Neuronal stem cell (in vitro differentiated cells): ENCODE data around the gene PRKD1.

Source experiments
- DNase-seq: peaks from one replicate; pipeline ENCODE4 v3.0.0-alpha.2; 2013; ENCODE audit warnings: low spot score
- H2AFZ ChIP-seq: one replicate; pipeline ENCODE4 v1.6.1; 2013; ENCODE audit warnings: mild to moderate bottlenecking, low read length, inconsistent platforms
- H2AK5ac ChIP-seq: 2 replicates; pipeline ENCODE4 v1.6.1; 2013; ENCODE audit warnings: low read depth, mild to moderate bottlenecking, inconsistent platforms, low read length, moderate library complexity, mixed read lengths
- H2BK120ac ChIP-seq: 2 replicates; pipeline ENCODE4 v1.6.1; 2013; ENCODE audit warnings: low read depth, mild to moderate bottlenecking, inconsistent platforms, low read length, moderate library complexity, mixed read lengths
- H2BK12ac ChIP-seq: one replicate; pipeline ENCODE4 v1.6.1; 2013; ENCODE audit warnings: low read length, inconsistent platforms
- H2BK15ac ChIP-seq: 2 replicates; pipeline ENCODE4 v1.6.1; 2013; ENCODE audit warnings: mild to moderate bottlenecking, low read length, inconsistent platforms, mixed read lengths
- H2BK5ac ChIP-seq: one replicate; pipeline ENCODE4 v1.6.1; 2013; ENCODE audit warnings: inconsistent platforms, mild to moderate bottlenecking, low read length, moderate library complexity
- H3K14ac ChIP-seq: one replicate; pipeline ENCODE4 v1.6.1; 2013; ENCODE audit warnings: low read length, inconsistent platforms
- H3K18ac ChIP-seq: 2 replicates; pipeline ENCODE4 v1.6.1; 2013; ENCODE audit warnings: low read length, inconsistent platforms
- H3K23ac ChIP-seq: 2 replicates; pipeline ENCODE4 v1.6.1; 2013; ENCODE audit warnings: low read depth, mild to moderate bottlenecking, mixed read lengths, low read length, inconsistent platforms; ENCODE audit not compliant: poor library complexity
- H3K27ac ChIP-seq: replicated peaks from 3 replicates; pipeline ENCODE4 v1.5.1; 2013; ENCODE audit warnings: low read length, inconsistent platforms
- H3K27me3 ChIP-seq, 3 experiments: 2 replicates each; pipeline ENCODE4 v1.6.1; 2013; ENCODE audit warnings: low read length in 3 of 3, mild to moderate bottlenecking in 2 of 3, inconsistent platforms in 1 of 3, low read depth in 1 of 3, mixed read lengths in 1 of 3, moderate library complexity in 1 of 3; ENCODE audit not compliant: control insufficient read depth in 3 of 3, insufficient read depth in 3 of 3
- H3K36me3 ChIP-seq, 2 donors: replicated peaks in 1 of 2; 2 replicates each; pipeline ENCODE4 v1.6.1; 2013; ENCODE audit warnings: low read length in 2 of 2; ENCODE audit not compliant: control insufficient read depth in 2 of 2, insufficient read depth in 2 of 2
- H3K4ac ChIP-seq: 2 replicates; pipeline ENCODE4 v1.6.1; 2013; ENCODE audit warnings: inconsistent platforms, mild to moderate bottlenecking, low read length, moderate library complexity
- H3K4me1 ChIP-seq, 2 donors: 1 replicate in 1 of 2; 2 replicates in 1 of 2; pipeline ENCODE4 v1.6.1; 2013; ENCODE audit warnings: low read length in 2 of 2, low read depth in 1 of 2; ENCODE audit not compliant: control insufficient read depth in 2 of 2, insufficient read depth in 1 of 2
- H3K4me2 ChIP-seq: one replicate; pipeline ENCODE4 v1.6.1; 2013; ENCODE audit warnings: mild to moderate bottlenecking, low read length, inconsistent platforms; ENCODE audit not compliant: insufficient read depth, poor library complexity, severe bottlenecking
- H3K4me3 ChIP-seq, 2 donors: 2 replicates each; pipeline ENCODE4 v1.5.1; 2013; ENCODE audit warnings: low read length in 2 of 2, mild to moderate bottlenecking in 2 of 2, inconsistent platforms in 1 of 2, moderate library complexity in 1 of 2
- H3K79me1 ChIP-seq: one replicate; pipeline ENCODE4 v1.6.1; 2013; ENCODE audit warnings: low read depth, mild to moderate bottlenecking, inconsistent platforms, low read length, moderate library complexity
- H3K9ac ChIP-seq: one replicate; pipeline ENCODE4 v1.6.1; 2013; ENCODE audit warnings: mild to moderate bottlenecking, low read depth, low read length, inconsistent platforms; ENCODE audit not compliant: poor library complexity
- H3K9me3 ChIP-seq, 2 donors: replicated peaks in 1 of 2; 2 replicates each; pipeline versions ENCODE3 to v1.6.1; 2013; ENCODE audit warnings: low read length in 2 of 2, mild to moderate bottlenecking in 2 of 2, inconsistent platforms in 1 of 2, low read depth in 1 of 2, mixed read lengths in 1 of 2, moderate library complexity in 1 of 2; ENCODE audit not compliant: control insufficient read depth in 2 of 2, insufficient read depth in 1 of 2
- H4K8ac ChIP-seq: one replicate; pipeline ENCODE4 v1.6.1; 2013; ENCODE audit warnings: low read depth, mild to moderate bottlenecking, inconsistent platforms, low read length, moderate library complexity
- H4K91ac ChIP-seq: one replicate; pipeline ENCODE4 v1.6.1; 2013; ENCODE audit warnings: low read length, low read depth, mild to moderate bottlenecking, inconsistent platforms; ENCODE audit not compliant: poor library complexity
- WGBS, 2 donors: extraction: QIAGEN DNeasy Blood & Tissue Kit; methylation state at CpG; one replicate each; pipeline ENCODE4 v1.1.7; 2013; ENCODE audit warnings: missing lambda C conversion rate in 2 of 2, mixed read lengths in 1 of 2; ENCODE audit not compliant: insufficient read length in 2 of 2, insufficient replicate concordance in 1 of 2; ENCODE audit errors: extremely low coverage in 2 of 2; 5-methylcytosine and 5-hydroxymethylcytosine counted together

Gene PRKD1

DNA sequence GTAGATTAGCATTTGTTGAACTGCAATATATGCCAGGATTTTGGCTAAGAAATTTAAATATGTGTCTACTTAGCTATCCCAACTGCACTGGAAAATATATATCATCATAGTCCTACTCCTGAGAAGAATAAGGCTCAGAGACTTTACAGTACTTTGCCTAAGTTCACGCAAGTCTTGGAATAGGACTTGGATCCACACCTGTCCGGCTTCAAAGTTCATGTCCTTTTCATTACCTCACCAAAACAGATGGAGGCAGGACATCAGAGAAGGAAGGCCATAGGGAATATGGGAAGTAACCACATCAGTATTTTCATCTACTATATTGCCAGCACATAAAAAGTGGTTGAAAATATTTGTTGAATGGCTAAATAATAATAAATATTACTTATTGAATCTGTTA is 358.5 kb downstream of the PRKD1 start:
- H3K4ac ChIP-seq: no peak overlapping the region
- H2AFZ ChIP-seq: no peak overlapping the region
- H3K4me3 ChIP-seq: no peak overlapping the region
- no peak for DNase-seq
- no peak overlapping the region for H2BK12ac ChIP-seq
- no peaks in the 10 kb centered on the region for H3K9me3 ChIP-seq
- H3K9ac ChIP-seq: no peak overlapping the region
- no peak overlapping the region for H2BK15ac ChIP-seq
- no peaks in the 10 kb centered on the region for H3K36me3 ChIP-seq
- H4K8ac ChIP-seq: no peak overlapping the region
- peaks cover 4% of the 10 kb centered on the region for H3K79me1 ChIP-seq
- no CpG with 5 or more reads among the region's 2 CpGs for WGBS, 2 donors
- no peak overlapping the region for H3K18ac ChIP-seq
- peaks cover 0 to 2% of the 10 kb centered on the region in 2 donors for H3K4me1 ChIP-seq
- no peak overlapping the region for H2BK5ac ChIP-seq
- no peak overlapping the region for H2AK5ac ChIP-seq
- H3K14ac ChIP-seq: no peak overlapping the region
- H3K27ac ChIP-seq: no peak overlapping the region
- H2BK120ac ChIP-seq: no peak overlapping the region
- H3K27me3 ChIP-seq: peaks cover 0 to 1% (median 0%) of the 10 kb centered on the region in 3 experiments
- no peak overlapping the region for H3K23ac ChIP-seq
- no peak overlapping the region for H4K91ac ChIP-seq
- H3K4me2 ChIP-seq: no peak overlapping the region

- peaks cover 4% of the 10 kb centered on the region for H3K79me1 ChIP-seq
- H3K27ac ChIP-seq: no peak overlapping the region
- no peak overlapping the region for H3K18ac ChIP-seq
- H3K27me3 ChIP-seq: peaks cover 0 to 4% (median 0%) of the 10 kb centered on the region in 3 experiments
- no peaks in the 10 kb centered on the region for H3K36me3 ChIP-seq
- H2BK5ac ChIP-seq: no peak overlapping the region
- no CpG with 5 or more reads among the region's 1 CpG for WGBS, 2 donors
- H2AFZ ChIP-seq: no peak overlapping the region
- no peak overlapping the region for H3K4ac ChIP-seq
- no peak overlapping the region for H3K14ac ChIP-seq
- no peak for DNase-seq
- H3K4me2 ChIP-seq: no peak overlapping the region
- H4K91ac ChIP-seq: no peak overlapping the region
- no peak overlapping the region for H2AK5ac ChIP-seq
- H3K23ac ChIP-seq: no peak overlapping the region
- H2BK120ac ChIP-seq: no peak overlapping the region
- H2BK15ac ChIP-seq: no peak overlapping the region
- H3K4me1 ChIP-seq: peaks cover 0 to 2% of the 10 kb centered on the region in 2 donors
- H3K4me3 ChIP-seq: no peak overlapping the region
- no peak overlapping the region for H4K8ac ChIP-seq
- H3K9ac ChIP-seq: no peak overlapping the region
- H3K9me3 ChIP-seq: no peaks in the 10 kb centered on the region
- H2BK12ac ChIP-seq: no peak overlapping the region
Measured at GRCh38 chr14:29566194-29566593, 361.5 kb downstream of the PRKD1 start.

- Histone ChIP-seq H3K36me3 (no peaks in the 10 kb centered on the region), H3K9me3 (no peaks in the 10 kb centered on the region), H3K4ac (no peak overlapping the region), H3K79me1 (no peaks in the 10 kb centered on the region), H2AFZ (no peak overlapping the region), H3K4me3 (no peak overlapping the region), H2BK15ac (no peak overlapping the region), H2BK12ac (no peak overlapping the region), H3K4me1 (no peaks in the 10 kb centered on the region), H4K91ac (no peak overlapping the region), H3K14ac (no peak overlapping the region), H2BK120ac (no peak overlapping the region), H3K27me3 (no peaks in the 10 kb centered on the region), H3K4me2 (no peak overlapping the region), H4K8ac (no peak overlapping the region), H3K27ac (no peak overlapping the region), H3K23ac (no peak overlapping the region), H2AK5ac (no peak overlapping the region), H2BK5ac (no peak overlapping the region), H3K9ac (no peak overlapping the region), H3K18ac (no peak overlapping the region)
- no peak for DNase-seq
- no CpG with 5 or more reads among the region's 4 CpGs for WGBS, 2 donors
Measured at GRCh38 chr14:29558516-29558915, 369.1 kb downstream of the PRKD1 start.

GRCh38 chr14:29554335-29554734 is 373.3 kb downstream of the PRKD1 start:
- no peak overlapping the region for H2BK5ac ChIP-seq

More at GRCh38 chr14:29554335-29554734, 373.3 kb downstream of the PRKD1 start:
- no peaks in the 10 kb centered on the region for H3K9me3 ChIP-seq
- no peak overlapping the region for H3K9ac ChIP-seq
- no peak overlapping the region for H3K4me3 ChIP-seq
- no peak overlapping the region for H3K18ac ChIP-seq
- no peak overlapping the region for H3K27ac ChIP-seq
- H2BK120ac ChIP-seq: no peak overlapping the region
- no peak overlapping the region for H3K4me2 ChIP-seq
- no peaks in the 10 kb centered on the region for H3K27me3 ChIP-seq
- DNase-seq: no peak
- no peak overlapping the region for H3K4ac ChIP-seq
- no peak overlapping the region for H4K8ac ChIP-seq
- H3K23ac ChIP-seq: no peak overlapping the region
- H4K91ac ChIP-seq: no peak overlapping the region
- H2BK15ac ChIP-seq: no peak overlapping the region
- no peak overlapping the region for H2BK12ac ChIP-seq
- no peaks in the 10 kb centered on the region for H3K4me1 ChIP-seq
- WGBS, 2 donors: no CpG with 5 or more reads among the region's 3 CpGs
- H2AK5ac ChIP-seq: no peak overlapping the region
- no peak overlapping the region for H3K14ac ChIP-seq
- no peak overlapping the region for H2AFZ ChIP-seq
- H3K36me3 ChIP-seq: no peaks in the 10 kb centered on the region
- H3K79me1 ChIP-seq: no peaks in the 10 kb centered on the region
